Activated naive CD4-positive, alpha-beta T cell (primary cell): ENCODE measurements around the gene EPN2.

Source experiments
- DNase-seq, 4 experiments: peaks; one replicate each; lab custom pipeline; 2025; lab: John Stamatoyannopoulos, UW

The EPN2 gene

DNA sequence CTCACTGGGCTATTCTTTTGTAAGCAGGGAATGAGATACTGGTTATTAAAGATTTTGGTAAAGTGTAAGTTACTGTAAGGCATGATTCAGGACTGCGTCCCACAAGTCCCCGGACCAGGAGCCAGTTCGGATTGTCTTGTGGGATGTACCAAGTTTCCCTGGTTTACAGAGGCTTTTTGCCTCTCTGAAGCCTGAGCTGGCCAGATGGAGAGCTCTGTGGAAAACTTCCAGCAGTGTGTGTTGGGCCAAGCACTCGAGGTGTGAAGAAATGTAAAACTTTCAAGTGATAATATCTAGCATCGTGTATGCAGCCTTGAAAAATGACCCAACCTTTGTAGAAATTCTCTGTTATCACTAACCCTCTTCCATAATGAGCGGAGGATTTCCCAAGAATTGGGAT is 2.4 kb downstream of the EPN2 start:
- DNase-seq = no peak

DNA sequence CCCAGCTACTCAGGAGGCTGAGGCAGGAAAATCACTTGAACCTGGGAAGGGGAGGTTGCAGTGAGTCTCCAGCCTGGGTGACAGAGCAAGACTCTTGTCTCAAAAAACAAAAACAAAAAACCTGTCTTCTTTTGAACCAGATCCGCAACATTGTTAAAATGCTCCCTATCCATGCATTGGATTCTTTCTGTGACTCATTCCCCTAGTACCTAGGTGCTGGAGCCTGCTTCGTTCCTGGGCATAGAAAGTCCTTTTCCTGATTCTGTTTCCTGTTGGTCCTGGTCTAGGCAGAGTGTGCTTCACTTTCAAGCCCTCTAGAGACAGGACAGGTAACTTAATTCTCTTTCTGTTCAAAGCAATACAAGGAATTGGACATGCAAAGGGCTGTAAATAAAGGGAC is 5.2 kb downstream of the EPN2 start:
- DNase-seq = no peak

DNA sequence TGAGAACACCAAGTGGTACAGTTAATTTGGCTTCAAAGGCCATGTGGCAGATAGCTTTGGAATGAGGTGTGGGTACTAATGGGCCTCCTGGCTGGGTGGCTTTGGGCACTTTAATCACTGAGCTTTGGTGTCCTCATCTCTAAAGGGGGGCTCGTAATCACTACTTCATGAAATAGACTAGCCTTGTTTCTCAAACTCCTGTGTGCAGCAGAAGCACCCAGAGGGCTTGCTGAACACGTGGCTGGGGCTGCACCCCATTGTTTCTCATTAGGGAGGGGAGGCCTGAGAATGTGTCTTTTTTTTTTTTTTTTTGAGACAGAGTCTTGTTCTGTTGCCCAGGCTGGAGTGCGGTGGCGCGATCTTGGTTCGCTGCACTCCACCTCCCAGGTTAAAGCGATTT is 5.8 kb downstream of the EPN2 start:
- DNase-seq = no peak

DNA sequence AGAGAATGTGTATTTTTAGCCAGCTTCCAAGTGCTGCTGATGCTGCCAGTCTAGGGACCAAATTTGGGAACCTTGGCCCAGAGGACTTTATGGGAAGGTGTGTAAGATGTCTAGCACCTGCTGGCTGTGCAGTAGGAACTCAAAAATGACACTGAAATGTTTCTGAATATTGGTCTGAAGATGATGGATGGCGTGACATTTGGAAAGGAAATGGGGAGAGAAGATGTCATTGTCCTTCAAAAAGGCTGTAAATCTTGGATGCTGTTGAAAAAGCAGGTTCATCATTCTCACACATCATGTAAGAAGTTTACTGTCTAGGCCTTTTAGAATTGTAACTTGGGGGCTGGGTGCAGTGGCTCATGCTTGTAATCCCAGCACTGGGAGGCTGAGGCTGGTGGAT is 6.7 kb downstream of the EPN2 start:
- DNase-seq = no peak

DNA sequence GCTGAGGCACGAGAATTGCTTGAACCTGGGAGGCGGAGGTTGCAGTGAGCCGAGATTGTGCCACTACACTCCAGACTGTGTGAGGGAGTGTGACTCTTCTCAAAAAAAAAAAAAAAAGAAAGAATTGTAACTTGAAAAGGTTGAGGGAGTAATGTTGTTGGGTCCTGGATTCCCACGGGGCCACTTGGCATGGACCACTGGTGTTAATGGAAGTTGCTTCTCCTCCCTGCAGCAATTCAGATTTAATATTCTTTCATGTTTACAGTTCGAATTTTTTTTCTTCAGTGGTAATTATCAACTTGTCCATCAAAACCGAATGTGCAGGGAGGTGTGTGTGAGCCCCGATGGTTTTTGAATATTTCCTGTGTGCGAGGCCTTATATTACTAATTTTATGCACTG is 7.2 kb downstream of the EPN2 start:
- DNase-seq = no peak

DNA sequence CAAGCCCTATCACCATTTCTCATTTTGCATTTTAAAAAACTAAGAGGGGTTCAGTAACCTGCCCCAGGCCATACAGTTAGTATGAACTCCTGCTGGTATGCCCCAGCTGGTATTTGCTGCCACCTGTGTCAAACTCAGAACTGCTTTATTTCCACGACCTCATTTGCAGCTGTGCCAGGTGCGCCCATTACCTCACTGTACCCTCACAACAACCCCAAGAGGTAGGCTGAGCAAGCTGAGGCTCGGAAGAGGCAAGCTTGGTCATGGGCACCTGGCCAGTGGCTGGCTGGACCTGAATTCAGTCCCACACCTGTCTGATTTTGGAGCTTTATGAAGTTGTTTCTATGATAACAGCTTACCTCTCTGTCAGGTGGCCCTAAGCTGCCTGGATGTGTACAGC is 7.6 kb downstream of the EPN2 start:
- DNase-seq = no peak

DNA sequence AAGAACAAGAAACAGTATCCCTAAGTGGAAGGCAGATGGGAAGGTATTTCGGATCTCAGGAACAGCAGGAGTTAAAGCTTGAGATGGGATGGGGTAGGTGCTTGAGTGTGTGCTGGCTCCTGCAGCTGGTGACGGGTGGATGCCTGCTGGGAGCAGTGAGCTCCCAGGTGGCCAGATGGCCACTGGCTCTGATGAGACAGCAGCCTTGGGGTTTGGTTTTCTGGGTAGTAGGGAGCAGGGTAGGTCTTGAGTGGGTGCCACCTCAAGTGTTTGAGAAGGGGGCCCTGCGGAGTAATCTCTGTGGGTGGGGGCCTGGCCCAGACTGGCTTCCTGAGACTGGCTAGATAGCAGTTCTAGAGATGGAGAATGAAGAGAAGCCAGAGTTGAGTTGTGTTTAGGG is 10.3 kb downstream of the EPN2 start:
- no peak for DNase-seq

DNA sequence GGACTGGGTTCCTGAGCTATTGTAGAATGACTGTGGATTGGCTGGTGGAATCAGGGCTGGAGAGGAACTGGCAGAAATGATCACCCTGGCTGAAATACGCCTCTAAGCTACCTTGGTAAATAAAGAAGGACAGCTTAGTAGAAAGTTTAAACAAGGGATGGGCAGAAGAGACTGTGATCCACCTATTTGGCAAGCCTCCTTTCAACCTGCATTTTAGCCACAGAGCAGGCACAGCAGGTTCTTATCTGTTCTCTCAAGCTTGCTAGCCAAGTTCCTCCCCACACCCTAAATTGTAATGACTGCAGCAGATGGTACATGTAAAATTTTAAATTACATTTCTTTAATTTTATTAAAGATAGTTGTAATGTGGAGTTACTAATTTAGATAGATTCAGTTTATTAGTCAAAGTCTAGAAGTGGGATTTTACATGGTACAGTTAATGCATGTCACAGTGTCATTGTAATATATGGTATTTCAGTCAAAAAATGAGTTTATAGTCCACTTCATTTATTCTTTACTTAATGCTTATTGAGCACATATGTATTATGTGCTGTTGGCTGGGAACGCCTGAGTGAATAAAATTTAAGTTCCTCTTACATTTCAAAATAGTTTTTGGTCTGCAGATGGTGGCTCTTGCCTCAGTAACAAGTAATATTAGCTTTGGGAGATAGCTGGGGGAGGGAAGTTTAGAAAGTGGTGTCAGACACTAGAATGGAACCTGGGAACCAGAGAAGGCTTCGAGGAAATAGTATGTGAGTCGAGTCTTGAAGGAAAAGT is 11.2 kb downstream of the EPN2 start:
- DNase-seq = no peak

DNA sequence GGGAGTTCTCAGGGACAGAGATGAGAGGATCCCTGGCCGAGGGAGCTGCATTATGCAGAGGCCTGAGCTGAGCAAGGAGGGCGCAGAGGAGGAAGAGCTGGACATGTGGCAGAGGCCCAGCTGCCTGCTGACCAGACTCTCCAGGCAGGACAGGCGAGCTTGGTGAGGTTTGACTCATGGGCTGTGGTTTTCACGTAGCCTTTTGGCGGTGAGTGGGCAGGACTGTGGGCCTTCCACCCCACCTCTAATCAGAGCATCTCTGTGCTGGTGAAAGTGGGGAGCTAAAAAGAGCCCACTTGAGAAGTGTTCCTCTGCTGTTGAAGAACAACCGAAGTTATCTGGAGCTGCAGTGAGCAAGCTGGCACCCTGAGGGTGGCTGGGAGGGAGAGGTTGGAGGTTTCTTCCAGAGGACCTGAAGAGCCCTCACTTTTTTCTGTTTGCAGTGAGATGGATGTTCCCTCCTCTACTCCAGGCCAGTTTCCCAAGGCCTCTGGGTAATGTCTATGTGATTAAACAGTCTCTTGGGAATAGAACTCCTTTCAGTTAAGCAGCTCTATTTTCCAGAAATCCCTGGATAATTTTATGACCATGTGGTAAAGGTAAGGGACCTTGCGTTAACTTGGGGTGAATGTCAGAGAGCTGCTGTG is 11.9 kb downstream of the EPN2 start:
- no peak for DNase-seq

DNA sequence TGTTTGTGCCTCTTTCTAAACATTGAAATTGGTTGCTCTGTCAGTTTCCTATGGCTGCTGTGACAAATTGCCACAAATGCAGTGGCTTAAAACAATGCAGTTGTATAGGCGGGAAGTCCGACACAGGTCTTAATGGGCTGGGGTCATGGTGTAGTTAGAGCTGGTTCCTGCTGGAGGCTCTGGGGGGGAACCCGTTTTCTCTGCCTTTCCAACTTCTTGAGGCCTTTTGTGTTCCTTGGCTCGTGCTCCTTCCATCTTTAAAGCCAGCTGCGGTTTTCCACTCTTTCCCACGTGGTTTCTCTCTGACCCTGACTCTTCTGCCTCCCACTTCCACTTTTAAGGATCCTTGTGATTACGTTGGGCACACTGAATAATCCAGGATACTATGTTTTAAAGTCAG is 12.5 kb downstream of the EPN2 start:
- DNase-seq = no peak

DNA sequence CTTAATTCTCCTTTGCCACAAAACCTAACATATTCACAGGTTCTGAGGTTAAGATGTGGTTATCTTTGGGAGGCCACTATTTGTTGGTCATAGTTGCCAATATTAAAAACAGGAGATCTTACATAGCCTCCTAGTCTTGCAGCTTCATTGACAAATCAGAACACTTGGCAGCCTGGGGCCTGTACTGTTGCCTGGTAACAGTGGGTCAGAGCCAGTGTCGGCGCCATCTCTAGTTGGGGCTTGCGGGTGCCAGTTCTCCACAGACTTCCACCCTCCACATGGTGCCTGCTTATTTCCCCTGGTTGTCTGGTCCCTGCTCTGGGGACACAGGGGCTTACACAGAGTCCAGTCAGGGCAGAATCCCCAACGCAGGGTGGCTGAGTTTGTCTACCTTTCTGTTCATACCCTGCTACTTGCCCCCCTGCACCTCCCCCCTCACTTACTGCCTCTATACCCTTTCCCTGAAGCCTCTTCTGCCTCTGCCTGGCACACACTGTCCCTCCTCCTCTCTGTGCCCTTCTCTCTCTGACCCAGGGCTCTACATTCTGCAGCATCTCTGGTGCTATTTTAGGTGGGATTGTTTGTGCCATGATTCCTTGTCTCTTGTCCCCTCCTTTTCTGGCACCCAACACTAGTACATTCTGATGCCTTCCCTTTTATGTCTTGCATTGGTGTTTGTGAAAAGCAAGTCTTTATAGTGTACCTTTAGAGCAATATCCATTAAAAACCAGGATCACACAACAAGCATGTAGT is 13.4 kb downstream of the EPN2 start:
- DNase-seq = no peak

DNA sequence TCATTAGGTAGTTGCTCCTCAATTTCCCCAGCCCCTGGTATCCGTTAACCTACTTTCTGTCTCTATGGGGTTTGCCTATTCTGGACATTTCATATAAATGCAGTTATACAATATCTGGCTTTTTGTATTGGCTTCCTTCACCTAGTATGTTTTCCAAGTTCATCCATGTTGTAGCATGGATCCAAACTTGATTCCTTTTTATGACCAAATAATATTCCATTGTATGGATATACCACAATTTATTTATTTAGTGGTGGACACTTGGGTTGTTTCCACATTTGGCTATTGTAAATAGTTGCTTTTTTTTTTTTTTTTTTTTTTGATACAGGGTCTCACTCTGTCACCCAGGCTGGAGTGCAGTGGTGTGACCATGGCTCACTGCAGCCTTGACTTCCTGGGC is 15.9 kb downstream of the EPN2 start:
- no peak for DNase-seq

DNA sequence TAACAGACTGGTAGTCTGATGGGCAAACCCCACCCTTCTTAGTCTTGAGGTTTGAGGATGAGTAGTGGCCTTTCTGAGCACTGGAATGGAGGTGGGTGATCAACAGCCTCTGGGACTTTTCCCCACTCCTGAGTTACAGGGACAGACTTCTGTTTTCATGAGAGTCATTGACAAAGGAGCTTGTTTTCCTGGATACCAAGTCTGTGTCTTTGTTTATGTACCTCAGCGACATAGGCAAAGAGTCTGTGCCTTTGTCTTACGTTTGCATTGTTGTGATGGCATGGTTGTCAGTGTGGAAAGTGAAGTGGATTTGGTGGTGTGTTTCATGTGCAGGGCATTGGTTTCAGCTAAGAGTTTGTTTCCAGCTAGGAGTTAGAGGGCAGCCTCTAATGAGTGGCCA is 17.5 kb downstream of the EPN2 start:
- DNase-seq = no peak

DNA sequence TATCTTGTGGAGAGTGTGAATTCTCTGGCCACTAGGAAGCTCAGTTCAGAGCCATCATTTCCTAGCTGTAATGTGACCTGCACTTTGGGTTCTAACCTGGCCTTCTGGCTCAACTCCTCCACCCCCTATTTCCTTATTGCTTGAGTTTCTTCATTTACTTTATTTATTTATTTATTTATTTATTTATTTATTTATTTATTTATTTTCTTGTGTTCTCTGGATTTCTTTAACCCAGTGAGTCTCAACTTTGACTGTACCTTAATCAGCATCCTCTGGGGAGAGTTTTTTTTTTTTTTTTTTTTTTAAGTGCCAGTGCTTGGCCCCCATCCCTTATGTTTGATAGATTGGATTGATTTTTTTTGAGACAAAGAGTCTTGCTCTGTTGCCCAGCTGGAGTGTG is 18.1 kb downstream of the EPN2 start:
- DNase-seq = no peak

DNA sequence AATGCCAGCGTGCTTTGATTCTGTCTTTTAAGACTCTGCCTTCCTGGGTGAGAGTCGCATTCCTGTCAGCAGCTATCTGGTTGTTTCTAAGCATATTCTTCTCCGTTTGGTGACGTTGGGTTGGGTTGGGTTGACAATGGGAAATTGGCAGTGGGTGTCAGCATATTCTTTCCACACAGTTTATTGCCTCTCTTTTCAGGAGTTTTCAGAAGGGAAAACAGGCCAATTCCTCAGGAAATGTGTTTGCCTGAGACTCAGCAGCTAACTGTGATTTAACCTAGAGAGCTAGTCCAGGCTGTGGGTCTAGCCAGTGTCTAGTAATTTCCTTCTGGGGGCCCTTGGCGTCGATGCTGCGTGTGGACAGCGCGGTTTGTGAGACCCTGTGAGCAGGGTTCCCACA is 21.2 kb downstream of the EPN2 start:
- DNase-seq = no peak

DNA sequence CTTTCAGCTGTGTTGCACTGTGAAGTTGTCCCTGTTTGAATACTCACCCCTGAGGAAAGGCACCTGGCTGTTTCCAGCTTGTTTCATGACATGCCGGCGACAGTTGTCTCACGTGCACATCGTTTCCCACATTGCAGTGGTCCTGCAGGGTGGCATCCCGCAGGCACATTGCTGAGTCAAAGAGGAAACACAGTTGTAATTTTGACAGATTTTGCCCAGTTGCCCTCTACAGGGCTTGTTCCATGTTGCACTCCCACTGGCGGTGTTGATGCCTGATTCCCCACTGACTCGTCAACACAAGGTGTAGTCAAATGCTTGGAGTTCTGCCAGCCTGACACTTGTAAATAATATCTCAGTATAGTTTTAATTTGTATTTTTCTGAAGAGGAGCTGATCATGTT is 23.8 kb downstream of the EPN2 start:
- no peak for DNase-seq

DNA sequence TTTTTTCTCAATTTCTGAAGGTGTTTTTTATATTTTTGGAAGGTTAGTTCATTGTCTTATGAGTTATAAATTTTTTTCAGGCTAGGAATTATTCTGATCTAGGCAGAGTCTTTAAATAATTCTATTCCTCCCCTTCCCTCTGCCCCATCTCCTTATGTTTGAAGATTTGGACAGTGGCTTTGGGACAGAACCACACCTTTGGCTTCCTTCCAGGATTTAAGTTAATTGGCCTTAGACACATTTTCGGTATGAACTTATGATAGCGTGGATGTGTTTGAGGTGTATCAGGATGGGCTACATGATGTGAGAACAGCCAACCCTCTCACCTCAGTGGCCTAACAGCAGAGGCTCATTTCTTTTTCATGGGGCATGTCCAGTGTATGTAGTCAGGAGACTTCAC is 24.3 kb downstream of the EPN2 start:
- no peak for DNase-seq

DNA sequence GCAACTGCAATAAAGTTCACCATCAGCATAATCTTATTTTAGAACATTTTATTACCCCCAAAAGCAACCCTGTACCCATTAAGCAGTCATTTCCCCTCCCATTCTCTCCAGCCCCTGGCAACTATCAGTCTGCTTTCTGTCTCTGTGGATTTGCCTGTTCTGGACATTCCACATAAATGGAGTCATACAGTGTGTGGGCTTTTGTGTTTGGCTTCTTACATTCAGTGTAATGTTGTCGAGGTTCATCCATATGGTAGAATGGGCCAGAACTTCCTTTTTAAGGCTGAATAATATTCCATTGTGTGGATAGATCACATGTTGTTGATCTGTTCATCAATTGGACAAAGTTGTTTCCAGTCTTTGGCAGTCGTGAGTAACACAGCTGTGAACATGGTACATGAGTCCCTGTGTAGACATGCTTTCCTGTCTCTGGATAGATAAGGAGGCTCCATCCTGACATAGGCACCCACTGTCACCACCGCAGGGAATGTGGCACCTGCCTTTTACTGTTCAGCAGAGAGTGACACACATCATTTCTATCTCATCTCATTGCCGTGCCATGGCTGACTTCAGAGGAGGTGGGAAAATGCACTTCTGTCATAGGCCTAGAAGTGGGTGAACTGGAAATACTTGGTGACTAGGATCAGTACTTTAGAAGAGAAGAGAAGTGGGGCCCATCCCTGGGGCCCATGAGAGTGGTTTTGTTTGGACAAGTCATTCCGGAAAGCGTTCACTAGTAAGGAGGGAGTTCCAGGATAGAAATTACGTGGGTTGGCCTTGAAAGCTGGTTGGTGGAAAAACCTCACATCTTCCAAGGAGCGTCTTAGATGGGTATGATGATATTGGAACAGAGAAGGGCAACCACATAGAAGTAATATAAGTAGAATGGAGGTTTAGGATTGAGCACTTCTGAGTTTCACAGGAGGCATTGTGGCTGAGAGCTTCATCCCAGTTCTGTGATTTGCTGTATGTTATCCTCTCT is 25.8 kb downstream of the EPN2 start:
- no peak for DNase-seq

DNA sequence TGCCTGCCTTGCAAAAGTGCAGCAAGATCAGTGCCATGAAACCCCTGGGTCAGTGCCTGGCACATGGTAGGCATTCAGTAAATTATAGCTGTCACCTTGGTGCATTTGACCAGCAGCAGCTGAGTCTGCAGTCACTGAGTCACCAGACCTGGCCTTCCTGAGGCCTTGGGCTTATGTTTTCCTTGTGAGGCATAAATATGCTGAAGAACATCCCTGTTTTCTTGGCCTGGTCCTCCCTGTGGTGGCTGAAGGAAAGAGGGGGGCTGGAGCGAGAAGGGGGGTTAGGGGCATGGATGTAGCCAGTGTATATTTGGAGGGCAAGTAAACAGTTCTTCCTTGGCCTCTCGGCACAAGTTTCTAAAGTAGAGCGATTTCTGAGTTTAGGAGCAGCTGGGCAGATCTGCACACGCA is 26.5 kb downstream of the EPN2 start:
- DNase-seq = no peak

DNA sequence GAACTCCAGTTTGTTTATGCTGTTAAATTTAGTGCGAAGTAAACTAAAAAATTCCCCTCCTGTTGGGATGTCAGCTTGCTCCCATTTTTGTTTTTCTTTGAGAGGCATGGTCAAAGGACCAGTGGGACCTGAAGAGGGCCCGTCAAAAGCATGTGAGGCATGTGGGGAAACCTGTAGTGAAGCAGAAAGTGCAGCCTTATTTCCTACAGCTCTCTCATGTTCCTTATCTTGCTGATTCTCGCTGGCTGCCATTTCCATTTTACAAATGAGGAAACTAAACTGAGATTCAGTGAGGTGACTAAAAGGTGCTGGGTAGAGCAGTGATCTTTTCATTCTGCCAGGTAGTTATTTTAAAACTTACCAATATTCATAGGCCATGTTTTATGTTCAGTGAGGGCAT is 27.1 kb downstream of the EPN2 start:
- DNase-seq = no peak

DNA sequence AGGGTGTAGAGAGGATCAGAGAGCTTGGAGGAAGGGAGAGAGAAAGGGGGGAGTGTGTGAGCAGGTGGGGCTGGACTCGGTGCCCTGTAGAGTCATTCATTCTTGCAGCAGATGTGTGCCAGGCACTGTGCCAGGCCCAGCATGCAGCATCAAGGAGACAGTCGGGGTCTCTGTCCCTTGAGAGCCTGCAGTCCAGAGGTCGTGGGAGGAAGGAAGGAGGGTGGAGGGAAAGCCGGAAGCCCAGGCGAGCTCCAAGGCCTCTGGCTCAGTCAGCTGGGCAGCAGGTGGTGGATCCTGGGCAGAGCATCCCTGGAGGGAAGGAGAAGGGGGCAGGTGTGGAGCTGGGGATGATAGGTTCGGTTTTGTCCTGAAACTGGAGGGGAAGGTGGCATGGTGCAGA is 27.5 kb downstream of the EPN2 start:
- no peak for DNase-seq

DNA sequence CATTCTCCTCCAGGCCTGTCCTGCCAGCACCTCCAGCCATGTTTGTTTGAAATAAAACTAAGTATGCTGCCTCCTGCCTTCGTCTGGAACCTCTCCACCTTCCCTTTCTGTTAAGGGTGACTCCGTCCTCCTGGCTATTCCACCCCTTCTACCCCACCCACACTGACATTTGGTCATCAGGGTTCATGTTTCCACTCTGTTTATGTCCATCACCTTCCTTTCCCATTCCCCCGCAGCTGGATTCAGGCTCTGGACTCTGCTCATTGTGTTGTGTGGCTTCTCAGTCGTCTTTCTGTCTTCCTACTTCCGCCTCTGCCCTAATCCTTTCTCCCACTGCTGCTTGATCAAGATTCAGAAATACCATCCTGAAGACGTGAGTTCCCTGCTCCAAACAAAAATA is 28.6 kb downstream of the EPN2 start:
- no peak for DNase-seq
